ENCODE measurements around the gene VPS37B. TPM values are rescaled to one million over a fixed set of nuclear protein-coding genes. Genes with fewer than 3 reads are reported as not detected.

Gene VPS37B
- total and polyA plus RNA-seq, 2 experiments from 2014 or later = 31.7 to 47.3 TPM

GRCh38 chr12:122939125-122939524 lies 43.2 kb upstream of the VPS37B start:
- Histone ChIP-seq H3K27ac (no peak overlapping the region), H3K4me1 (ENCODE audit: low read depth) (no peaks in the 10 kb centered on the region), H3K9me3 (ENCODE audit: low read depth) (no peaks in the 10 kb centered on the region), H3K4me3 (no peak overlapping the region), H3K36me3 (no peaks in the 10 kb centered on the region), H3K27me3 (no peaks in the 10 kb centered on the region)
- DNase-seq (ENCODE audit: low read depth in 1 of 2, low spot score in 1 of 2) = no peak
- TF ChIP-seq CTCF (IDR thresholded peaks at IDR 0.05; ENCODE audit: low read depth, low read length) = no peak

- no peak for TF ChIP-seq CTCF (IDR thresholded peaks at IDR 0.05; ENCODE audit: low read depth, low read length)
- Histone ChIP-seq H3K4me3 (no peak overlapping the region), H3K27me3 (no peaks in the 10 kb centered on the region), H3K9me3 (ENCODE audit: low read depth) (no peaks in the 10 kb centered on the region), H3K27ac (no peak overlapping the region), H3K4me1 (ENCODE audit: low read depth) (no peaks in the 10 kb centered on the region), H3K36me3 (no peaks in the 10 kb centered on the region)
- peak in 1 of 2 donors; percentile 25 for DNase-seq (ENCODE audit: low read depth in 1 of 2, low spot score in 1 of 2)
Measured at GRCh38 chr12:122937622-122938091, 41.7 kb upstream of the VPS37B start.

GRCh38 chr12:122935318-122935717 lies 39.4 kb upstream of the VPS37B start:
- no peak for TF ChIP-seq CTCF (IDR thresholded peaks at IDR 0.05; ENCODE audit: low read depth, low read length)
- Histone ChIP-seq H3K9me3 (ENCODE audit: low read depth) (no peaks in the 10 kb centered on the region), H3K4me1 (ENCODE audit: low read depth) (no peaks in the 10 kb centered on the region), H3K4me3 (no peak overlapping the region), H3K27ac (peak overlapping the region; percentile 84), H3K36me3 (no peaks in the 10 kb centered on the region), H3K27me3 (no peaks in the 10 kb centered on the region)
- peak in 1 of 2 donors; percentile 19 for DNase-seq (ENCODE audit: low read depth in 1 of 2, low spot score in 1 of 2)

- no peak for TF ChIP-seq CTCF (IDR thresholded peaks at IDR 0.05; ENCODE audit: low read depth, low read length)
- no peak overlapping the region for H3K4me3 ChIP-seq
- H3K27ac ChIP-seq = no peak overlapping the region
- no peak for DNase-seq (ENCODE audit: low read depth in 1 of 2, low spot score in 1 of 2)
- H3K27me3 ChIP-seq = no peaks in the 10 kb centered on the region
- no peaks in the 10 kb centered on the region for H3K9me3 ChIP-seq (ENCODE audit: low read depth)
- H3K36me3 ChIP-seq = no peaks in the 10 kb centered on the region
- no peaks in the 10 kb centered on the region for H3K4me1 ChIP-seq (ENCODE audit: low read depth)
Measured at GRCh38 chr12:122934722-122935121, 38.8 kb upstream of the VPS37B start.

GRCh38 chr12:122932207-122932606 lies 36.3 kb upstream of the VPS37B start:
- H3K9me3 ChIP-seq (ENCODE audit: low read depth) = no peaks in the 10 kb centered on the region
- no peaks in the 10 kb centered on the region for H3K36me3 ChIP-seq
- no peak overlapping the region for H3K27ac ChIP-seq
- no peaks in the 10 kb centered on the region for H3K4me1 ChIP-seq (ENCODE audit: low read depth)
- no peaks in the 10 kb centered on the region for H3K27me3 ChIP-seq
- no peak for DNase-seq (ENCODE audit: low read depth in 1 of 2, low spot score in 1 of 2)
- TF ChIP-seq CTCF (IDR thresholded peaks at IDR 0.05; ENCODE audit: low read depth, low read length) = no peak
- H3K4me3 ChIP-seq = no peak overlapping the region

GRCh38 chr12:122929812-122930211 lies 33.9 kb upstream of the VPS37B start:
- Histone ChIP-seq H3K27me3 (no peaks in the 10 kb centered on the region), H3K27ac (no peak overlapping the region), H3K36me3 (no peaks in the 10 kb centered on the region), H3K4me1 (ENCODE audit: low read depth) (no peaks in the 10 kb centered on the region), H3K9me3 (ENCODE audit: low read depth) (no peaks in the 10 kb centered on the region), H3K4me3 (no peak overlapping the region)
- no peak for TF ChIP-seq CTCF (IDR thresholded peaks at IDR 0.05; ENCODE audit: low read depth, low read length)
- DNase-seq (ENCODE audit: low read depth in 1 of 2, low spot score in 1 of 2) = no peak
